Epithelial cell of esophagus (primary cell): Measurements from ENCODE around the gene PKHD1.

Source experiments
- DNase-seq: peaks from one replicate; pipeline ENCODE4 v3.0.0; 2010; ENCODE audit warnings: low read depth
- H3K4me3 ChIP-seq: 2 replicates; pipeline ENCODE4 v1.5.1; 2011; ENCODE audit warnings: mild to moderate bottlenecking, low read length, control low read depth
- TF ChIP-seq, protein P1 (sequence below): IDR thresholded peaks from 2 replicates; pipeline ENCODE4 v1.5.1; 2011; ENCODE audit warnings: low read depth, mild to moderate bottlenecking, low read length, control low read depth, inconsistent platforms; ENCODE audit not compliant: insufficient read depth; ENCODE audit errors: missing control alignments

The PKHD1 gene

DNA sequence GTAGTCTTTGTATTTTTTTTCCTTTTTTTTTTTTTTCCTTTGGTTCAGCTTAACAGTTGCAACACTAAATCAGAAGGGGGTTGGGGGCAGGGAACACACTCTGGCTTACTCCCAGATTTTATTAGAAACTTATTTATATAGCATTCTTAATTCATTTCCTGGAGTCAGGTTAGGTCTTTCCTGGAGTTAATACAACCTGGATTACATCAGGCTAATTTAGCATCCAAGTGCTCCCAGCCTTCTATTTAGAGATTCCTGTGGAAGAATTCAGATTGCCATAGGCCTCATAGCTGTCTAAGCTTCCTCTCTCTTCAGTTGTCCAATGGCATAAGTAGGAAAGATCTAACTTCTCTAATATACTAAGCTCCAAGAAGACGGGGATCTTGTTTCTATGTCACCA lies 35.8 kb upstream of the PKHD1 start:
- TF ChIP-seq, protein P1, sequence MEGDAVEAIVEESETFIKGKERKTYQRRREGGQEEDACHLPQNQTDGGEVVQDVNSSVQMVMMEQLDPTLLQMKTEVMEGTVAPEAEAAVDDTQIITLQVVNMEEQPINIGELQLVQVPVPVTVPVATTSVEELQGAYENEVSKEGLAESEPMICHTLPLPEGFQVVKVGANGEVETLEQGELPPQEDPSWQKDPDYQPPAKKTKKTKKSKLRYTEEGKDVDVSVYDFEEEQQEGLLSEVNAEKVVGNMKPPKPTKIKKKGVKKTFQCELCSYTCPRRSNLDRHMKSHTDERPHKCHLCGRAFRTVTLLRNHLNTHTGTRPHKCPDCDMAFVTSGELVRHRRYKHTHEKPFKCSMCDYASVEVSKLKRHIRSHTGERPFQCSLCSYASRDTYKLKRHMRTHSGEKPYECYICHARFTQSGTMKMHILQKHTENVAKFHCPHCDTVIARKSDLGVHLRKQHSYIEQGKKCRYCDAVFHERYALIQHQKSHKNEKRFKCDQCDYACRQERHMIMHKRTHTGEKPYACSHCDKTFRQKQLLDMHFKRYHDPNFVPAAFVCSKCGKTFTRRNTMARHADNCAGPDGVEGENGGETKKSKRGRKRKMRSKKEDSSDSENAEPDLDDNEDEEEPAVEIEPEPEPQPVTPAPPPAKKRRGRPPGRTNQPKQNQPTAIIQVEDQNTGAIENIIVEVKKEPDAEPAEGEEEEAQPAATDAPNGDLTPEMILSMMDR, result no peak
- no peak overlapping the region for H3K4me3 ChIP-seq
- DNase-seq, result no peak

DNA sequence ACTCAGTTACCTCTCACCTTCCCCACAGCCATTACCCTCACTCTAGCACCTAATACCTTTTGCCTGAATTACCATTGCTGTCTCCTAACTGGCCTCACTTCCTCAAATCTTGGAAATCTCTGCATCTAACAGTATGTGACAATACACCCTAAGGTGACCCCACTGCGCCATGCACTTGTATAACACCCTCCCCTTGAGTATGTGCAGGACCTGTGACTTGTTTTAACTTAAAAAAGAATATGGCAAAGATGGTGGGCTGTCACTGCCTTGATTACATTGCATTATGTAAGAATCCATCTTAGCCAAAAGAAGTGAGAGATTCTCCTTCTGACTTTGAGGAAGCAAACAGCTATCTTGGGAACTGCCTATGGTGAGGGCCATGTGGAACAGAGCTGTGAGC lies 29.9 kb upstream of the PKHD1 start:
- no peak overlapping the region for H3K4me3 ChIP-seq
- TF ChIP-seq, protein P1, result no peak
- no peak for DNase-seq

DNA sequence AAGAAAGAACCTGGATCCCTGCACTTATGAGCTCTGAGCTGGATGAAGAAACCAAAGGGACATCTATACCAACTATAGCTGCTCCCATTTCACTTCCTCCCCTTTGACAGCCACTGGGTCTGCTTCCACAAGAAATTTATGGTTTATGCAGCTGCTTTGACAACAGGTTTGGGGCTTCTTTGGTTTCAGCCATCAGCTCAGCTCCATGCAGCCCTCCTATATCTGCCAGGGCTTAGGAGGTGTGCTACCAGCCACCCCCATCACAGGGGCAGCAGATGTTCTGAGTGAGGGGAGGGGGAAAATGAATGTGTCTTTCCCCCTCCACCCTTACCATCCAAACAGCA lies 29.2 kb upstream of the PKHD1 start:
- no peak overlapping the region for H3K4me3 ChIP-seq
- no peak for DNase-seq
- TF ChIP-seq, protein P1, result no peak

DNA sequence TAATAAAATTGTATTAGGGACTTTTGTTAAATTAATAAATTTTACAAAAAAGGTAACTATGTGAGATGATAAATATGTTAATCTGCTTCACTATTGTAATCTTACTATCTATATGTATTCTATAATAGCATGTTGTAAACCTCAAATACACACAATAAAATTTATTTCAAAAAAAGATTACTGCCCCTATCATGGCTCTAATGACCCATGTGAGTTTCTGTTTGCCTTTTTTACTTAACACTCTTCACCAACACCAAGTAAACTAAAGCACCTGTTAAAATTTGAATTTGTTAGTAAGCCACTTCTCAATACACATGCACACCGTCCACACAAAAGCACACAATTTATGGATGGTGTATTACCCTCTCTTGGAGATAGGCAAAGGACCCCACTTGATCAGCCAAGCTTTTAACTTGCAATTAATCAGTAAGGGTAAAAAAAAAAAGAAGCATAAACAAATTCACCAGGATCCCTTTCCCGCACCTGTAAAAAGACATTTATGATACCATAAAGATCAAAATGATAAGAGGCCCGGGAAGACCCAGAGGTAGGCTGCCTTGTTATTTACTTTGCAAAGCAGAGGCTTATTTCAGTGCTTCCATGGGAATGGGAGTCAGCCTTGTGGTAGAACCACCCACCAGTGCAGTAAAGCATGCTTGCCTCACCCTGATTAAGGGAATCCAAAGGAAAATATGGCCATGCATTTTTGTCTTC lies 28.6 kb upstream of the PKHD1 start:
- H3K4me3 ChIP-seq, result no peak overlapping the region
- TF ChIP-seq, protein P1, result no peak
- DNase-seq, result no peak

DNA sequence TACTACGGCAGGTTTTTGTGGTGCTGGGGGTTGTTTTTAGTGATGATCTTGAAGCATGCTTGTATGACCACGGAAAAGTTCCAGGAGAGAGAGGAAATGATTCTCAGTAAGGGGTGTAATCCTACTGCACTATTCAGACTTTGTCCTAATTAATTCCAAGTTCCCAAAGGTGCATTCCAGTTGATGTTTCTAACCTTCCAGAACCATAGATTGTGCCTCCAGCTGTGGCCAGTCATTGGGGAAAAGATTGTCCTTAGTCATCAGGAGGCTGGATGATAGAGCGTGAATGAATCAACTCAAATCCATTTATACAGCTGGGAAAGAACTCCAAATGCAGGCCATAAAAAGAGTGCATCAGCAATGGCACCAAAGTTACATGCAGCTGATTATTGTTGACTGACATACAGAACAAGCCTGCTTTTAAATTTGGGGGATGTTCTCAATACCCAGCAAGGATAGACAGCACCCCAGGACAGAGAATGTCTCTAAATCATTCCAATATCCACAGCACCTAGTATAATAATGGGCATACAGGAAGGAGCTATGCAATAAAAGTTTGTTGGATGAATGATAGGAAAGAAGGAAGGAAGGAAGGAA lies 27.8 kb upstream of the PKHD1 start:
- TF ChIP-seq, protein P1, result no peak
- no peak overlapping the region for H3K4me3 ChIP-seq
- no peak for DNase-seq

DNA sequence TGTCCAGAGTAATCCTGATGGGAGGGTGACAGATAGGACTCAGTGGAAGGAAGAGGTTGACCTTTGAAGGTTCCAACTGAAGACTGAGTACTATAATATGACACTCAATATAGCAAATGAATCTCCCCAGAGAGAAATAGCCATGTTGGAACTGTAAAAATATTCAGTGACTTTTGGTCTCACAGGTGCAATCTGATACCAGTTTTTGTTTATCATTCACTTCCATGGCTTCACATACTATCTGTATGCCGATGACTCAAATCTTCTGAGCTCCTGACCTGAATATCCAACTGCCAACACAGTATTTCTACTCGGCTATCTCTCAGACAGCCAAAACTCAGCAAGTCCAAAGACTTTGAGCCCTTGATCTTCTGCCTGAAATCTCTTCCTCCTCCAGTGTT lies 21.8 kb upstream of the PKHD1 start:
- no peak for DNase-seq
- no peak overlapping the region for H3K4me3 ChIP-seq

DNA sequence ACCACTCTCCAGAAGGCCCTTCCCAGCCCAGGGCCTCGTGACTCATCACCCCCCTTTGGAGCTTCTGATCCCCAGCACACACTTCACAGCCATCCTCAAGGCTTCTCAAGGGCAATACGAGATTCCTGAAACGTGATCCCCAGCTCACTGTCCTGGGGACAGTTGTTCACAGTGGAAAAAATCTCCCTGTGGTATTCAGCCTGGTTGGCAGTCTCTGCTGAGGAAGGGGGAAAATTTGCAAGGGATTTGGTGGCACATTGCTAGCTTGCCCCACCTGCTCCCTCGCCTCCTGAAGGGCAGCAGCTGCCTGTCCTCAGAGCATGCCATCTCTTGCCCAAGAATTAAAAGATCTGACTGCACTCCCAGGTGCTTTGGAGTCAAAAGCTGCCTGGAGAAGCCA lies 20.7 kb upstream of the PKHD1 start:
- H3K4me3 ChIP-seq, result no peak overlapping the region
- TF ChIP-seq, protein P1, result no peak
- DNase-seq, result no peak

More for the DNA sequence above, 21.8 kb upstream of the PKHD1 start:
- TF ChIP-seq, protein P1, result no peak
